ENCODE measurements around the gene PLEKHM3. TPM values are rescaled to one million over a fixed set of nuclear protein-coding genes. Genes with fewer than 3 reads are reported as not detected.

Gene PLEKHM3
- total RNA-seq, 1 donor from 2014 or later, result 18.3 TPM

DNA sequence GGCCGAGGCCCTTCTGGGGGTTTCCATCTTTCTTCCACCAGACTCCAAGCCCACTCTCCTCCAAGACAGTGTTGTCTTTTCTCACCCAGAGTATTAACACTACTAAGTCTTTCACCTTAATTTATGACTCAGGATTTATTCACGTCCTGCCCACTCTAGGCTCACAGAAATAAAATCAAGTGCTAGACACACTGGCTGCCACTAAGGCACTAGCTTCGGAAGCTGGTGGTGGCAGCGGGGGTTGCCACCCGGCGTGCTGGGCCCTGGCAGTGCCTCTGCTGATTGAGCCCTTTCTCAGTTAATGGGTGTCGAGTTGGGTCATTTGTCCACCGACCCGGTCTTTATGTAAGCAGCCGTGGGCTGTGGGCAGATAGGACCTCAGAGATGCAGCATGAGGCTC, 162.0 kb downstream of the PLEKHM3 start:
- no peak overlapping the region for H3K27ac ChIP-seq
- H3K9me3 ChIP-seq, result no peaks in the 10 kb centered on the region
- peaks cover 4 to 7% of the 10 kb centered on the region in 2 donors for H3K36me3 ChIP-seq
- H3K4me1 ChIP-seq, result no peaks in the 10 kb centered on the region
- DNase-seq (ENCODE audit: low spot score in 2 of 2), result no peak
- intact Hi-C loops (cut with DNase I), result no loop called here
- TF ChIP-seq CTCF (IDR thresholded peaks at IDR 0.05), result no peak
- no peaks in the 10 kb centered on the region for H3K27me3 ChIP-seq
- no peak overlapping the region for H3K4me3 ChIP-seq

GRCh38 chr2:207861789-207862188, 163.5 kb downstream of the PLEKHM3 start:
- H3K27ac ChIP-seq, result no peak overlapping the region
- no peaks in the 10 kb centered on the region for H3K9me3 ChIP-seq
- H3K4me3 ChIP-seq, result no peak overlapping the region
- H3K4me1 ChIP-seq, result no peaks in the 10 kb centered on the region
- TF ChIP-seq CTCF (IDR thresholded peaks at IDR 0.05), result no peak
- intact Hi-C loops (cut with DNase I), result no loop called here
- no peak for DNase-seq (ENCODE audit: low spot score in 2 of 2)
- peaks cover 4 to 7% of the 10 kb centered on the region in 2 donors for H3K36me3 ChIP-seq
- no peaks in the 10 kb centered on the region for H3K27me3 ChIP-seq

DNA sequence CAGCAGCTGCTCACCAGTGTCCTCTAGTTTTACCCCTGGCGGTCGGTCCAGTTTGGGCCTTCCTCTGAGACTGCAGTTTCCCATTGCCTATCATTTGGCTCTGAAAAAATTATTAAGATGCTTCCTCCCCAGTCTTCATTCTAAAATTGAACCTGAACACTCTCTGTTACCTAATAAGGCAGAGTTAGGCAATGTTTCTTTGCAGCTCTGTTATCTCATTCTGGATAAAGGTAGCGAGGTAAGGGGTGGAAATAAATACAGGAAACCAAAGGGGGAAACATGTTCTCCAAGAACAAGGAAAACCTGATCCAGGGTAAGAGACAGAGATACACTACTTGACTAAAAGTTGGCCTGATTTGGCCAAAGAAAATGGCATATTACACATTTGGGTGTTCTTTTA, 164.6 kb downstream of the PLEKHM3 start:
- no peak for DNase-seq (ENCODE audit: low spot score in 2 of 2)
- peaks cover 4 to 7% of the 10 kb centered on the region in 2 donors for H3K36me3 ChIP-seq
- no peaks in the 10 kb centered on the region for H3K9me3 ChIP-seq
- TF ChIP-seq CTCF (IDR thresholded peaks at IDR 0.05), result no peak
- intact Hi-C loops (cut with DNase I), result no loop called here
- no peaks in the 10 kb centered on the region for H3K4me1 ChIP-seq
- H3K27ac ChIP-seq, result no peak overlapping the region
- H3K4me3 ChIP-seq, result no peak overlapping the region
- no peaks in the 10 kb centered on the region for H3K27me3 ChIP-seq

- peaks cover 2 to 4% of the 10 kb centered on the region in 2 donors for H3K36me3 ChIP-seq
- no peak for DNase-seq (ENCODE audit: low spot score in 2 of 2)
- no peaks in the 10 kb centered on the region for H3K4me1 ChIP-seq
- H3K27ac ChIP-seq, result no peak overlapping the region
- TF ChIP-seq CTCF (IDR thresholded peaks at IDR 0.05), result no peak
- no peak overlapping the region for H3K4me3 ChIP-seq
- H3K9me3 ChIP-seq, result no peaks in the 10 kb centered on the region
- no peaks in the 10 kb centered on the region for H3K27me3 ChIP-seq
- intact Hi-C loops (cut with DNase I), result no loop called here
Observed at GRCh38 chr2:207855591-207855990, 169.7 kb downstream of the PLEKHM3 start.

- Histone ChIP-seq H3K9me3 (no peaks in the 10 kb centered on the region), H3K27ac (no peak overlapping the region), H3K36me3 (no peaks in the 10 kb centered on the region), H3K27me3 (no peaks in the 10 kb centered on the region), H3K4me1 (no peaks in the 10 kb centered on the region), H3K4me3 (no peak overlapping the region)
- no peak for TF ChIP-seq CTCF (IDR thresholded peaks at IDR 0.05)
- intact Hi-C loops (cut with DNase I), result no loop called here
- DNase-seq (ENCODE audit: low spot score in 2 of 2), result no peak
Observed at GRCh38 chr2:207854484-207855440, 170.6 kb downstream of the PLEKHM3 start.

Measured in ascending aorta (tissue), 2 donors.